SK-N-SH treated with all-trans-retinoic acid at 6 μM for 48 hours (cell line): ENCODE results near the gene FNDC1.

ENCODE experiments used
- ARNTL ChIP-seq: fragments of 450-650 bp; formaldehyde crosslinking; IDR thresholded peaks from 2 replicates; pipeline ENCODE4 v1.5.0; 2020; ENCODE audit warnings: low read depth, mild to moderate bottlenecking, moderate library complexity, borderline replicate concordance
- BACH2 ChIP-seq: fragments of 250-450 bp; sonication (Bioruptor Pico); IDR thresholded peaks from 2 replicates; pipeline ENCODE4 v1.9.0; 2021; ENCODE audit warnings: mild to moderate bottlenecking, borderline replicate concordance
- CSDC2 ChIP-seq: fragments of 250-450 bp; sonication (Bioruptor Pico); IDR thresholded peaks from 2 replicates; pipeline ENCODE4 v1.5.0; 2020; ENCODE audit warnings: mild to moderate bottlenecking, moderate library complexity
- OSR1 ChIP-seq: fragments of 250-450 bp; sonication (Bioruptor Pico); IDR thresholded peaks from 2 replicates; pipeline ENCODE4 v1.8.0; 2022; ENCODE audit warnings: moderate library complexity, mild to moderate bottlenecking, inconsistent platforms
- PPARA ChIP-seq: fragments of 250-450 bp; sonication (Bioruptor Pico); IDR thresholded peaks from 2 replicates; pipeline ENCODE4 v1.5.0; 2020; ENCODE audit warnings: mild to moderate bottlenecking, borderline replicate concordance
- SNAI2 ChIP-seq: fragments of 250-450 bp; sonication (Bioruptor Pico); IDR thresholded peaks from 2 replicates; pipeline ENCODE4 v1.5.0; 2020; ENCODE audit warnings: mild to moderate bottlenecking, moderate library complexity
- TOX ChIP-seq: fragments of 250-450 bp; sonication (Bioruptor Pico); IDR thresholded peaks from 2 replicates; pipeline ENCODE4 v1.8.0; 2021; ENCODE audit warnings: mild to moderate bottlenecking, moderate library complexity, borderline replicate concordance
- ZFP3 ChIP-seq: fragments of 250-450 bp; sonication (Bioruptor Pico); IDR thresholded peaks from 2 replicates; pipeline ENCODE4 v1.5.0; 2020; ENCODE audit warnings: mild to moderate bottlenecking, moderate library complexity
- ZFP30 ChIP-seq: fragments of 450-650 bp; formaldehyde crosslinking; IDR thresholded peaks from 2 replicates; pipeline ENCODE4 v1.5.0; 2022; ENCODE audit warnings: mild to moderate bottlenecking, moderate library complexity
- TF ChIP-seq, protein P1 (sequence below): fragments of 250-450 bp; sonication (Bioruptor Pico); IDR thresholded peaks from 2 replicates; pipeline ENCODE4 v1.8.0; 2020; ENCODE audit warnings: mild to moderate bottlenecking, moderate library complexity, borderline replicate concordance
- TF ChIP-seq, protein P2 (sequence below): fragments of 250-450 bp; sonication (Bioruptor Pico); IDR thresholded peaks from 2 replicates; pipeline ENCODE4 v1.8.0; 2021; ENCODE audit warnings: low read depth, mild to moderate bottlenecking, moderate library complexity, borderline replicate concordance
- TF ChIP-seq, protein P3 (sequence below): fragments of 250-450 bp; sonication (Bioruptor Pico); IDR thresholded peaks from 2 replicates; pipeline ENCODE4 v1.5.1; 2020; ENCODE audit warnings: low read depth, mild to moderate bottlenecking, moderate library complexity

DNA sequence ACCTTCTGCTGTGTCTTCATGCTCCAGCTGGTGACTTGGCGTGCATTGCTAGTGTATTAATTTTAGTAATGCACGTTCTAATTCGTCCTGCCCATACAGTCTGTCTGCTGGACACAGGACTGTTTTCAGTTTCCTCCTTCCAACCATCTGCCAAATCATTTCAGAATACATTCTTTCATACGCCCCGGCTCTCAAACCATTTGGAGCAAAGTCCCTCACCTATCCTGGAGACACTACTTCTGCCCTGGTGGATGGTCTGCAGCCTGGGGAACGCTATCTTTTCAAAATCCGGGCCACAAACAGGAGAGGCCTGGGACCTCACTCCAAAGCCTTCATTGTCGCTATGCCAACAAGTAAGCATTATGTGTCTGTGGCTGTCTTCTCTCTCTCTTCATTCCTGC is 60.5 kb downstream of the FNDC1 start:
- TF ChIP-seq, protein P1, sequence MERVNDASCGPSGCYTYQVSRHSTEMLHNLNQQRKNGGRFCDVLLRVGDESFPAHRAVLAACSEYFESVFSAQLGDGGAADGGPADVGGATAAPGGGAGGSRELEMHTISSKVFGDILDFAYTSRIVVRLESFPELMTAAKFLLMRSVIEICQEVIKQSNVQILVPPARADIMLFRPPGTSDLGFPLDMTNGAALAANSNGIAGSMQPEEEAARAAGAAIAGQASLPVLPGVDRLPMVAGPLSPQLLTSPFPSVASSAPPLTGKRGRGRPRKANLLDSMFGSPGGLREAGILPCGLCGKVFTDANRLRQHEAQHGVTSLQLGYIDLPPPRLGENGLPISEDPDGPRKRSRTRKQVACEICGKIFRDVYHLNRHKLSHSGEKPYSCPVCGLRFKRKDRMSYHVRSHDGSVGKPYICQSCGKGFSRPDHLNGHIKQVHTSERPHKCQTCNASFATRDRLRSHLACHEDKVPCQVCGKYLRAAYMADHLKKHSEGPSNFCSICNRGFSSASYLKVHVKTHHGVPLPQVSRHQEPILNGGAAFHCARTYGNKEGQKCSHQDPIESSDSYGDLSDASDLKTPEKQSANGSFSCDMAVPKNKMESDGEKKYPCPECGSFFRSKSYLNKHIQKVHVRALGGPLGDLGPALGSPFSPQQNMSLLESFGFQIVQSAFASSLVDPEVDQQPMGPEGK, result no peak
- TF ChIP-seq, protein P2, sequence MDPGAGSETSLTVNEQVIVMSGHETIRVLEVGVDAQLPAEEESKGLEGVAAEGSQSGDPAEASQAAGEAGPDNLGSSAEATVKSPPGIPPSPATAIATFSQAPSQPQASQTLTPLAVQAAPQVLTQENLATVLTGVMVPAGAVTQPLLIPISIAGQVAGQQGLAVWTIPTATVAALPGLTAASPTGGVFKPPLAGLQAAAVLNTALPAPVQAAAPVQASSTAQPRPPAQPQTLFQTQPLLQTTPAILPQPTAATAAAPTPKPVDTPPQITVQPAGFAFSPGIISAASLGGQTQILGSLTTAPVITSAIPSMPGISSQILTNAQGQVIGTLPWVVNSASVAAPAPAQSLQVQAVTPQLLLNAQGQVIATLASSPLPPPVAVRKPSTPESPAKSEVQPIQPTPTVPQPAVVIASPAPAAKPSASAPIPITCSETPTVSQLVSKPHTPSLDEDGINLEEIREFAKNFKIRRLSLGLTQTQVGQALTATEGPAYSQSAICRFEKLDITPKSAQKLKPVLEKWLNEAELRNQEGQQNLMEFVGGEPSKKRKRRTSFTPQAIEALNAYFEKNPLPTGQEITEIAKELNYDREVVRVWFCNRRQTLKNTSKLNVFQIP (CRISPR knock-in tag), result no peak
- TF ChIP-seq TOX (CRISPR knock-in tag) (no peak), ZFP30 (CRISPR knock-in tag) (no peak), BACH2 (CRISPR knock-in tag) (no peak), SNAI2 (CRISPR knock-in tag) (no peak), OSR1 (CRISPR knock-in tag) (no peak), ARNTL (CRISPR knock-in tag) (no peak), CSDC2 (no peak), PPARA (CRISPR knock-in tag) (no peak), ZFP3 (no peak)
- TF ChIP-seq, protein P3, sequence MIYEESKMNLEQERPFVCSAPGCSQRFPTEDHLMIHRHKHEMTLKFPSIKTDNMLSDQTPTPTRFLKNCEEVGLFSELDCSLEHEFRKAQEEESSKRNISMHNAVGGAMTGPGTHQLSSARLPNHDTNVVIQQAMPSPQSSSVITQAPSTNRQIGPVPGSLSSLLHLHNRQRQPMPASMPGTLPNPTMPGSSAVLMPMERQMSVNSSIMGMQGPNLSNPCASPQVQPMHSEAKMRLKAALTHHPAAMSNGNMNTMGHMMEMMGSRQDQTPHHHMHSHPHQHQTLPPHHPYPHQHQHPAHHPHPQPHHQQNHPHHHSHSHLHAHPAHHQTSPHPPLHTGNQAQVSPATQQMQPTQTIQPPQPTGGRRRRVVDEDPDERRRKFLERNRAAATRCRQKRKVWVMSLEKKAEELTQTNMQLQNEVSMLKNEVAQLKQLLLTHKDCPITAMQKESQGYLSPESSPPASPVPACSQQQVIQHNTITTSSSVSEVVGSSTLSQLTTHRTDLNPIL (CRISPR knock-in tag), result no peak
